NCI-H1436 (cell line): Measurements from ENCODE around the gene LTBP4.
"Not testable (repeated sequence)": the region's sequence is repeated elsewhere in the genome, so short reads cannot be mapped to it uniquely, and the experiment has no call there.

Experiments
- DNase-seq: peaks from one replicate; lab custom pipeline; 2025; lab: John Stamatoyannopoulos, UW

Gene LTBP4

DNA sequence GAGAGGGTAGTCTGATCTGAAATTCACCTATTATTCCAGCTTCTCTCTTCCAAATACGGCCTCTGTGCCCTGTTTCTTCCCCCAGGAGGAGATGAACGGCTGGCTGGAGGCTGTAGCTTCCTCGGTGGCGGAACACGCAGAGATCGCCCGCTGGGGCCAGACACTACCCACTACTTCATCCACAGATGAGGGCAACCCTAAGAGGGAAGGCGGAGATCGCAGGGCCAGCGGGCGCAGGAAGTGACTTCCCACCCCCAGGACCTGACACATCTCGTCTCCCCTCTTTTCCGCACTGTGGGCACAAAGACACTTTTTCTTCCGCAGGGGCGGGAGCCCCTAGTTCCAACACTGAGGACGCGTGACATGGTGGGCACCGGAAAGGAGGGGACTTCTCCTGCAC, 25.8 kb upstream of the LTBP4 start:
- DNase-seq = no peak

- DNase-seq = peak; percentile 36
Measured at GRCh38 chr19:40576151-40576584, 25.0 kb upstream of the LTBP4 start.

- DNase-seq = peak; percentile 95
Measured at GRCh38 chr19:40576585-40577451, 24.4 kb upstream of the LTBP4 start, which contains the start of gene SHKBP1. Gene SHKBP1 (plus strand): TSS chr19:40576873. CDS start chr19:40576900, 27 bp downstream.

GRCh38 chr19:40578442-40578908, 22.7 kb upstream of the LTBP4 start:
- peak; percentile 5 for DNase-seq

DNA sequence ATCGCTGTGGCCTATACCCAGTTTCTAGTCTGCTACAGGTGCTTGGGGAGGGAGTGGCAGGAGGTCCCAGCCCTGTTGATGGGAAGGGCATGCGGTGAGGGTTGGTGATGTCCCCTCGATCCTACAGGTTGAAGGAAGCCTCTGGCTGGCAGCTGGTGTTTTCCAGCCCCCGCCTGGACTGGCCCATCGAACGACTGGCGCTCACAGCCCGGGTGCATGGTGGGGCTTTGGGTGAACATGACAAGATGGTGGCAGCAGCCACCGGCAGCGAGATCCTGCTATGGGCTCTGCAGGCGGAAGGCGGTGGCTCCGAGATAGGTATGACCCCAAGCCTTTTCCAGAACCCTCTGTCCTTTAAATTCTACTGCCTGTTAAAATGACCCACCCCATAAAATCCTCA, 20.6 kb upstream of the LTBP4 start:
- no peak for DNase-seq

DNA sequence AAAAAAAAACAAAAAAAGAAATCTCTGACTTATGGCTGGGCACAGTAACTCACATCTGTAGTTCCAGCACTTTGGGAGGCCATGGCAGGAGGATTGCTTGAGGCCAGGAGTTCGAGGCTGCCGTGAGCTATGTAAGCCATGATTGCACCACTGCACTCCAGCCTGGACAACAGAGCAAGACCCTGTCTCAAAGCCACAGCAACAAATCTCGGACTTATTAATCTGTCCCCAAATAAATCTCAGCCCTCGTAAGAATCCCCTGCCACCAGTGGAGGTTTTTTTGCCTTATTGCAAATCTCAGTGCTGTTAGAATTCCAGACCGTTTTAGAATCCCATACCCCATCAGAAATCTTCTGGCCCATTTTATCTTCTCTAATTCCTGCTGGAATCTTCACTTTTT, 19.6 kb upstream of the LTBP4 start:
- DNase-seq = no peak

DNA sequence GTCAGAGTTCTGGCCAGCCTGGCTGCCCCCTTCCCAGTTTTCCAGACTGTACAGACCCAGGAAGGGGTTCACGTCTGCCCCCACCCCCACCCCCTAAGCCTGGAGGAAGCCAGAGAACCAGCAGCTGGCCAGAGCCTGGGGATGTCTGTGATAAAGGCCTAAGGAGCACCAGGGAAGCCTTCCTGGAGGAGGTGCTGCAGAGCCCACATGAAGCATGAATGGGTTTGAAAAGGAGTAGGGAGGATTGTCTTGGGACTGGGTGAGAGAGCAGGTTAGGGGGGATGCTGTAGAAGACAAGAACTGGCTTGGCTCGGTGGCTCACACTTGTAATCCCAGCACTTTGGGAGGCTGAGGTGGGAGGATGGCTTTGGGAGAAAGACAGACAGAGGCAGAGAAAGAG, 18.7 kb upstream of the LTBP4 start:
- no peak for DNase-seq

DNA sequence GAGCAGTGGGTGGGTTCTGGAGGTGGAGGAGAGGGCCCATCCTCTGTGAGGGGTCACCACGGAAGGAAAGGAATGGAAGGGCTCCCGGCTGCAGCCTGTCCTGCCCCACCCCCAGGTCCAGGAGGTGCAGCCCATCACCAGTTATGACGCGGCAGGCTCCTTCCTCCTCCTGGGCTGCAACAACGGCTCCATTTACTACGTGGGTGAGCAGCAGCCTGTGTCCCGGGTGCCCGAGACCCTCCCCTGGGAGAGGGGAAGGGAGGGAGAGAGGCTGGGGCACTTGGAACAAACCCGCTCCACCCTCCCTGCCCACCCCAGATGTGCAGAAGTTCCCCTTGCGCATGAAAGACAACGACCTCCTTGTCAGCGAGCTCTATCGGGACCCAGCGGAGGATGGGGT, 17.9 kb upstream of the LTBP4 start:
- no peak for DNase-seq

DNA sequence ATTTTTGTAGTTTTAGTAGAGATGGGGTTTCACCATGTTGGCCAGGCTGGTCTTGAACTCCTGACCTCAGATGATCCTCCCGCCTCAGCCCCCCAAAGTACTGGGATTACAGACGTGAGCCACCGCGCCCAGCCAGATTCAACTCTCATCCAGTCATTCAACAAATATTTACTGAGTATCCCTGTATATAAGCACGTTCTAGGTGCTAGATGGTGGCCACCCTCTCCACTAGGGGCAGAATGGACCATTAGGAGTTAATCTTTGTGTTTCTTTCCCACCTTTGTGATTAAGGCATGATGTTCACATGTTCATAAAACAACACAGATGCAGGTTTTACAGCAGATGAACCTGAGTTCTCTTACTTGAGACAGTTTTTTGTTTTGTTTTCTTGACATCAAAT, 17.2 kb upstream of the LTBP4 start:
- no peak for DNase-seq

- DNase-seq = no peak
Measured at GRCh38 chr19:40585241-40585981, 15.8 kb upstream of the LTBP4 start.

DNA sequence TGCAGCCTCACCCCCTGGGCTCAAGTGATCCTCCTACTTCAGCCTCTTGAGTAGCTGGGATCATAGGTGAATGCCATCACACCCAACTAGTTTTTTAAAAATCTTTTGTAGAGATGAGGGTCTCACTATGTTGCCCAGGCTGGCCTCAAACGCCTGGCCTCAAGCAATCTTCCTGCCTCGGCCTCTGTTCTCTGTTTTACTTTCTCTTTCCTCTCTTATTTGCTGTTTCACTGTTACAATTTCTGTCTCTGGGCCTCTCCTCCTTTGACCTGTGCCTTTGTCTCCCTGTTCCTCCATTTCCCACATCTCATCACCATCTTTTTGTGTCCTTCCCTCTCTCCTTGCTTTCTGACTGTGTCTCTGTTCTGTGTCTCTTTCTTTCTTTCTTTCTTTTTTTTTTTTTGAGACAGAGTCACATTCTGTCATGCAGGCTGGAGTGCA, 15.2 kb upstream of the LTBP4 start:
- no peak for DNase-seq

GRCh38 chr19:40586611-40587010, 14.6 kb upstream of the LTBP4 start:
- no peak for DNase-seq

DNA sequence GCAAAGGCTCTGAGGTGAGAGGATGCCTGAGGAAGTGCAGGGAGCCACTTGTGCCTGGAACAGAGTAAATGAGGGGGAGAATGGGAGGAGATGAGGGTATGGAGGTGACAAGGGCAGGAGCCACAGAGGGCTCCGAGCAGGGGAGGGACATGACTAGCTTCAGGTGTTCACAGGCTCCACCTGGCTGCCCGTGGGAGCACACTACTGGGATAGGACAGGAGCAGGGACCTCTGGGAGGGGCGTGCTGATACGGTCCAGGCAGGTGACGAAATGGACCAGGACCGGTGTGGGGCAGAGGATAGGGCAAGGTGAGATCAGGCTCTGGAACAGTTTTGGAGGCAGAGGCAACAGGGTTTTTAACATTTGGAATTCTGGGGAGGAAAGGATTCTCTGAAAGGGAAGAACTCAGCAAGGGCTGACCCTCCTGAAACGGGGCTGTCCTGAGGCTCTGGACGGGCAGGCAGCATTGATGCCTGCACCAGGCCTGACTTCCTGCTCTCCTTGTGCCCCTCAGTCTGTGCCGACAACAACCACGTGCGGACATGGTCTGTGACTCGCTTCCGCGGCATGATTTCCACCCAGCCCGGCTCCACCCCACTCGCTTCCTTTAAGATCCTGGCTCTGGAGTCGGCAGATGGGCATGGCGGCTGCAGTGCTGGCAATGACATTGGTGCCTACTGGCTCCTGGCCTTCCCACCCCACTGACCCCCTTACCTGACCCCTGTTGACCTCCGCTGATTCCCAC, 12.9 kb upstream of the LTBP4 start:
- no peak for DNase-seq

DNA sequence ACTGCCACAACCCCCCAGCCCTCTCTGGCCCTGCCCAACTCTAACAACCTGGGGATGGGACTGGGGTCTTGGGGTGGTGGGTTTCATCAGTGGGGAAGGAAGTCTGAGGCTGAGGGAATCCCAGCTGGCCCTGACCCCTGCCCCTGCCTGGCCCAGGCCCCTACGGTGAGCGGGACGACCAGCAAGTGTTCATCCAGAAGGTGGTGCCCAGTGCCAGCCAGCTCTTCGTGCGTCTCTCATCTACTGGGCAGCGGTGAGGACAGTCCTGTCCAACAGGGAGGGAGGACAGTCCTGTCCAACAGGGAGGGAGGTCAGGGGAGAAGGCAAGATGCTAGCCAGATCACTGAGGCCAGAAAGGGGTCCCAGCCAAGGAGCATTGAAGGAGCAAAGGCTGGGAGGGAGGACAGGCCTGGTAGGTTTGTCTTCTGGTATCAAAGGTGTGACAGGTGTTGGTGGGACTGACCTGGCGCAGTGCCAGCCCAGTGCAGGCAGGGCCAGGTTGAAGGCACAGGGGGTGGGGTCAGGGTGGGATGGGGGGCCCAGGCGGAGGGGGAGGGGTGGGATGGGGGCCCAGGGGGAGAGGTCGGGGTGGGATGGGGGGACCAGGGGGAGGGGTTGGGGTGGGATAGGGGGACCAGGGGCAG, 12.1 kb upstream of the LTBP4 start:
- no peak for DNase-seq

DNA sequence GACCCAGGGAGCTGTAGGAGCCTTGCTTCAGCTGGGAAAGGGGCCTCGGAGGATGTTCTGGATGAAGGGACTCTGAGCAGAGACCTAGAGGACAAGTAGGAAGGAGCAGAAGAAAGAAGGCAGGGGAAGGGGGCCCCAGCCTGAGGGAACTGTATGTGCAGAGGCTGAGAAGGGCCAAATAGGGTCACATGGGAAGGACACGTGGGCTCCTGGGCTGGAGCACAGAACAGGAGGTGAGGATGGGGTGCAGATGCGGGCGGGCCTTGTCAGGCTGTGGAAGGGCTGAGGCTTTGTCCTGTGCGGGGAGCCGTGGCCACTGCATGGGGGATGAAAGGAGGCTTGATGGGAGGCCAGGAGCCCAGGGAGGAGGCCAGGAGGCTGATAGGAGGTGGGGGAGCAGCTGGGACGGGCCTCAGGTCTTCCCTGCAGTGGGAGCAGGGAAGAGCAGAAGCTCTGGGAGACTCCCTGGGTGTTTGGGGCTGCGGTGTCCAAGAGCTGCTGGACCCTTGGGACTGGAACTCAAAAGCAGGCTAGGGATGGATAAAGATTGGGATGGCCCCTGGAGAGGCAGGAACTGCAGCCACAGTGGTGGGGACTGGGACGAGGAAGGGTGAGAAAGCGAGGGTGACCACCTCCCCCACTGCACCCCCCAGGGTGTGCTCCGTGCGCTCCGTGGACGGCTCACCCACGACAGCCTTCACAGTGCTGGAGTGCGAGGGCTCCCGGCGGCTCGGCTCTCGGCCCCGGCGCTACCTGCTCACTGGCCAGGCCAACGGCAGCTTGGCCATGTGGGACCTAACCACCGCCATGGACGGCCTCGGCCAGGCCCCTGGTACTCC, 11.4 kb upstream of the LTBP4 start:
- DNase-seq = no peak

DNA sequence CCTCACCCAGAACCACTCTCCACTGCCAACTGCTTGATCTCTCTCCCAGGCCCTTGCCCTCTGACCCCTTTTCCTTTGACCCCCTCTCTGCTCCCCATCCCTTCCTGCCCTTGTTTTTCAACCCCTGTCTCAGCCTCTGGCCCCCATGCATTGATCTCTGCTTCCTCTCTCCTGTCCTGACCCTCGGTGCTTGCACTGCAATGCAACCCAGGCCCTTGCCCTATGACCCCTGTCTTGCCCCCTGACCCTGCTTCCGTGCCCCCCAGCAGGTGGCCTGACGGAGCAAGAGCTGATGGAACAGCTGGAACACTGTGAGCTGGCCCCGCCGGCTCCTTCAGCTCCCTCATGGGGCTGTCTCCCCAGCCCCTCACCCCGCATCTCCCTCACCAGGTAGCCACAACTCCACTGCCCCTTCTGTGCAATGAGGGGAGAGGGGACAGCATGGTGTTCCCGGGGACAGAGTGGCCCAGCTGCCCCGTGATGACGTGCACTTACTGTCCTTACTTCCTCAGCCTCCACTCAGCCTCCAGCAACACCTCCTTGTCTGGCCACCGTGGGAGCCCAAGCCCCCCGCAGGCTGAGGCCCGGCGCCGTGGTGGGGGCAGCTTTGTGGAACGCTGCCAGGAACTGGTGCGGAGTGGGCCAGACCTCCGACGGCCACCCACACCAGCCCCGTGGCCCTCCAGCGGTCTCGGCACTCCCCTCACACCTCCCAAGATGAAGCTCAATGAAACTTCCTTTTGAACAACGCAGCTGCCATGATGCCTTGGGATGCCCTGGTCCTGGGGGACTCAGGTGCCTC, 10.5 kb upstream of the LTBP4 start:
- DNase-seq = no peak

- DNase-seq = not testable (repeated sequence)
Measured at GRCh38 chr19:40591724-40592123, 9.4 kb upstream of the LTBP4 start.

DNA sequence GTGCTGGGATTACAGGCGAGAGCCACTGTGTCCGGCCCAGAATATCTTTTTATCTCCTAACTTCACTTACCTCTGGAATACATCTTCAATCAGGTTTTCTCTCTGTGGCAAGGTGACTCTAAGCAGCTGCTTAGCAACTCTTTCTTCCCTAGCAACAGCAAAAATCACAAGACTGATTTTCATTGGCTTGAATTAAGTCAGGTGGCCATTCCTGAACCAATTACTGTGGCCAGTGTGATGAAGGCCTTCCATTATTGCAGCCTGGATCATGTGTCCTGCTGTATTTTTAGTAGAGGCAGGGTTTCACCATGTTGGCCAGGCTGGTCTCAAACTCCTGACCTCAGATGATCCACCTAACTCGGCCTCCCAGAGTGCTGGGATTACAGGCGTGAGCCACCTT, 9.0 kb upstream of the LTBP4 start:
- peak; percentile 71 for DNase-seq

DNA sequence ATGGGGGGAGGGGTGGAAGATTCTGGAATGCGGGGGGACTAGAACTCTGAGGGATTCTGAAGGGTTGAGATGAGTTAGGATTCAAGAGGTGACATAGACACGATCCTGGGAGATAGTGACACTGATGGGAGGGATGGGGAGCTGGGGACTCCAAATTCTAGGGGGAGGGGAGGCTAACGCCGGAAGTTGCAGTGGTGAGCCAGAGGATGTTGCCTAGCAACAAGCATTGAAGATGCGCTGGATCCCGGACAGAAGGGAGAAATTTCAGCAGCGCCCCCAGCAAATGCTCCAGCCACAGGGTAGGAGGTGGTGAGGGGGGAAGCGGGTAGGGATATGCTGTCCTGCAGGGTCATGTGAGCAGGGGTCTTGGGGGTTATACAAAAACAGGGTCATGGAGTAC, 6.9 kb upstream of the LTBP4 start:
- DNase-seq = peak; percentile 44

DNA sequence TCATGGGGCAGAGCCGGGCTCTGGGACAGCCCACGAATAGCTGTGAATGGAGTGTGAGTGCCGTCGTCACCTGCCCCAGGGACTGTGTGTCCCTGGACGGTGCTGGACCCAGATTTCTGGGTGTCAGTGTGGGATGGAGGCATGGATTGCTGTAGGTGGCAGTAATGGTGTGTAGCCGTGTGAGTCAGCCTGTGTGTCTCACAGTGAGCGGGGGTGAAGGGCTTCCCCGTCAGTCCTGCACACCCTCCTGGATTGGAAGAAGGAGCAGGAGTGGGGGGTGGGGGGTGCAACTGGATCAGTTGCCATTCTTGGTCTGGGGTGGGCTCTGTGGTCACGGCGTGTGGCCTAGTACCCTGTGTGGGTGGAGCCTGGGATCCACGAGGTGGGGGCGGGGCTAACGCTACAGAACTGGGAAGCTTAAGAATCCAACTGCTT, 6.5 kb upstream of the LTBP4 start:
- no peak for DNase-seq
